Measurements from ENCODE around the gene EFCAB6.

DNA sequence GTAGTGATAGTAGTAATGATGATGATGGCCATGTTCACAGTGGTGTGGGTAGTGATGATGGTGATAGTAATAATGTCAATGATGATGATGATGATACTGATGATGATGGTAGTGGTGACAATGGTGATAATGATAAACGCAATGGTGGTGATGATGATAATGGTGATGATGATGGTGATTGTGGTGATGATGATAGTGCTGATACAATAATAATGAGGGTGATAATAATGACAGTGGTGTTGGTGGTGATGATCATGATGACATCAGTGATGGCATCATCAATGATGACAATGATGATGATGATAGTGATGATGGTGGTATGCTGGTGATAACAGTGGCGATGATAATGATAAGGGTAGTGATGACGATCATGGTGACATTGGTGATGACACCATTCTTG lies 308.0 kb downstream of the EFCAB6 start:
- TF ChIP-seq POLR2AphosphoS5 (IDR thresholded peaks at IDR 0.05): no peak
- TF ChIP-seq, protein P1, sequence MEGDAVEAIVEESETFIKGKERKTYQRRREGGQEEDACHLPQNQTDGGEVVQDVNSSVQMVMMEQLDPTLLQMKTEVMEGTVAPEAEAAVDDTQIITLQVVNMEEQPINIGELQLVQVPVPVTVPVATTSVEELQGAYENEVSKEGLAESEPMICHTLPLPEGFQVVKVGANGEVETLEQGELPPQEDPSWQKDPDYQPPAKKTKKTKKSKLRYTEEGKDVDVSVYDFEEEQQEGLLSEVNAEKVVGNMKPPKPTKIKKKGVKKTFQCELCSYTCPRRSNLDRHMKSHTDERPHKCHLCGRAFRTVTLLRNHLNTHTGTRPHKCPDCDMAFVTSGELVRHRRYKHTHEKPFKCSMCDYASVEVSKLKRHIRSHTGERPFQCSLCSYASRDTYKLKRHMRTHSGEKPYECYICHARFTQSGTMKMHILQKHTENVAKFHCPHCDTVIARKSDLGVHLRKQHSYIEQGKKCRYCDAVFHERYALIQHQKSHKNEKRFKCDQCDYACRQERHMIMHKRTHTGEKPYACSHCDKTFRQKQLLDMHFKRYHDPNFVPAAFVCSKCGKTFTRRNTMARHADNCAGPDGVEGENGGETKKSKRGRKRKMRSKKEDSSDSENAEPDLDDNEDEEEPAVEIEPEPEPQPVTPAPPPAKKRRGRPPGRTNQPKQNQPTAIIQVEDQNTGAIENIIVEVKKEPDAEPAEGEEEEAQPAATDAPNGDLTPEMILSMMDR (IDR thresholded peaks at IDR 0.05 in 8 of 11, conservative IDR thresholded peaks at IDR 0.05 in 3 of 11): no peak
